HepG2 (cell line): ENCODE data around the gene CLIC2. TPM values are rescaled to one million over a fixed set of nuclear protein-coding genes. Genes with fewer than 3 reads are reported as not detected.
A peak's percentile ranks its signal among the peaks of the same experiment; 100 is the strongest.

Experiments used
- ATAC-seq: fragments of 200-7000 bp; cut with Tn5 transposase; 3 replicates; pipeline ENCODE4 v1.9.1; 2020; ENCODE audit warnings: mild to moderate bottlenecking, moderate library complexity
- BruUV-seq: library from RNA; stranded (reverse); fragments of 400-500 nt; replicated peaks from 2 replicates; lab custom pipeline; 2021; lab: Mats Ljungman, UMichigan
- CTCF ChIA-PET: fragments of 300-600 bp; formaldehyde crosslinking; extraction: SDS; loops from one replicate; lab custom pipeline; 2021; ENCODE audit warnings: low total read pairs, inconsistent platforms, low intra/inter-chr PET ratio; lab: Yijun Ruan, JAX
- POLR2A ChIA-PET: fragments of 350-600 bp; sonication (Branson Sonifier 250); formaldehyde crosslinking; loops from one replicate; lab custom pipeline; 2020; ENCODE audit warnings: antibody characterized with exemption, inconsistent platforms; lab: Yijun Ruan, JAX
- DNase-seq: peaks from one replicate; pipeline ENCODE4 v3.0.0-alpha.2; 2015; ENCODE audit warnings: low spot score
- FAIRE-seq: peaks from 3 replicates; lab custom pipeline; 2011; peaks lifted over from hg19 to GRCh38; lab: Jason Lieb, UNC
- H2AFZ ChIP-seq: one replicate; pipeline ENCODE4 v1.6.1; 2011; ENCODE audit warnings: low read length, inconsistent platforms
- H3K27ac ChIP-seq: fragments of 300-600 bp; 3 replicates; pipeline ENCODE4 v1.8.0; 2011; ENCODE audit warnings: mixed run types, mild to moderate bottlenecking, mixed read lengths, low read length, inconsistent platforms; ENCODE audit not compliant: insufficient read depth; ENCODE audit errors: extremely low read length
- H3K27me3 ChIP-seq, 2 experiments: fragments of 200-600 bp in 1 of 2; 2 replicates in 1 of 2; 3 replicates in 1 of 2; pipeline versions ENCODE4 v1.6.0 to v1.8.0; 2011; ENCODE audit warnings: low read length in 2 of 2, mild to moderate bottlenecking in 2 of 2, moderate library complexity in 2 of 2, inconsistent platforms in 1 of 2; ENCODE audit not compliant: insufficient read depth in 2 of 2, control insufficient read depth in 1 of 2
- H3K36me3 ChIP-seq, 2 experiments: fragments of 200-600 bp in 1 of 2; replicated peaks in 1 of 2; 2 replicates in 1 of 2; 3 replicates in 1 of 2; pipeline versions ENCODE4 v1.5.1 to v1.8.0; 2011; ENCODE audit warnings: low read length in 2 of 2, inconsistent platforms in 1 of 2; ENCODE audit not compliant: insufficient read depth in 2 of 2, control insufficient read depth in 1 of 2
- H3K4me1 ChIP-seq: 2 replicates; pipeline ENCODE4 v1.5.1; 2012; ENCODE audit warnings: low read length, inconsistent platforms; ENCODE audit not compliant: insufficient read depth
- H3K4me2 ChIP-seq: 2 replicates; pipeline ENCODE4 v1.6.0; 2011; ENCODE audit warnings: low read depth, low read length, inconsistent platforms
- H3K4me3 ChIP-seq, 3 experiments: fragments of 200-600 bp in 1 of 3; sonication (generic), shearing (Covaris generic) in 1 of 3; replicated peaks in 1 of 3; 2 replicates each; pipeline ENCODE4 v1.5.1; 2011 to 2016; ENCODE audit warnings: low read length in 3 of 3, inconsistent platforms in 2 of 3, low read depth in 2 of 3, mild to moderate bottlenecking in 2 of 3, control low read depth in 1 of 3, mixed read lengths in 1 of 3; ENCODE audit not compliant: insufficient read depth in 1 of 3
- H3K79me2 ChIP-seq: one replicate; pipeline ENCODE4 v1.6.1; 2011; ENCODE audit warnings: low read length, inconsistent platforms; ENCODE audit not compliant: insufficient read depth
- H3K9ac ChIP-seq: 2 replicates; pipeline ENCODE4 v1.6.0; 2011; ENCODE audit warnings: mild to moderate bottlenecking, low read depth, low read length, inconsistent platforms; ENCODE audit not compliant: insufficient read depth
- H3K9me3 ChIP-seq: 2 replicates; pipeline ENCODE4 v1.5.1; 2012; ENCODE audit warnings: mild to moderate bottlenecking, low read length
- H4K20me1 ChIP-seq: 2 replicates; pipeline ENCODE4 v1.6.0; 2011; ENCODE audit warnings: inconsistent platforms, mild to moderate bottlenecking, low read length, moderate library complexity; ENCODE audit not compliant: insufficient read depth
- ATRX ChIP-seq: sonication (generic); formaldehyde crosslinking; IDR thresholded peaks from 2 replicates; pipeline ENCODE4 v1.4.0; 2020; ENCODE audit warnings: missing genetic modification reagents, borderline replicate concordance
- CENPT ChIP-seq: sonication (generic); formaldehyde crosslinking; IDR thresholded peaks from 2 replicates; pipeline ENCODE4 v1.8.0; 2022; ENCODE audit warnings: low read depth, mild to moderate bottlenecking, moderate library complexity, missing genetic modification reagents
- CREM ChIP-seq, 2 experiments: sonication (generic) in 1 of 2; formaldehyde crosslinking in 1 of 2; IDR thresholded peaks; 2 replicates each; pipeline versions ENCODE4 v1.4.0 to v1.6.1; 2016 to 2020; ENCODE audit warnings: antibody characterized with exemption in 1 of 2, mild to moderate bottlenecking in 1 of 2, missing genetic modification reagents in 1 of 2
- E2F2 ChIP-seq: sonication (generic); formaldehyde crosslinking; IDR thresholded peaks from 2 replicates; pipeline ENCODE4 v1.4.0; 2020; ENCODE audit warnings: missing genetic modification reagents, borderline replicate concordance
- NFIB ChIP-seq: sonication (generic); formaldehyde crosslinking; IDR thresholded peaks from 2 replicates; pipeline ENCODE4 v1.9.0; 2021; ENCODE audit warnings: missing genetic modification reagents, mild to moderate bottlenecking, borderline replicate concordance
- PAX8 ChIP-seq: sonication (generic); formaldehyde crosslinking; IDR thresholded peaks from 2 replicates; pipeline ENCODE4 v1.8.0; 2022; ENCODE audit warnings: mild to moderate bottlenecking, missing genetic modification reagents, borderline replicate concordance
- ZBTB7B ChIP-seq: sonication (generic); formaldehyde crosslinking; IDR thresholded peaks from 2 replicates; pipeline ENCODE4 v1.4.0; 2020; ENCODE audit warnings: missing genetic modification reagents
- ZBTB8A ChIP-seq: sonication (generic); formaldehyde crosslinking; IDR thresholded peaks from 2 replicates; pipeline ENCODE4 v1.4.0; 2020; ENCODE audit warnings: mild to moderate bottlenecking, low read depth, missing genetic modification reagents, borderline replicate concordance
- ZNF225 ChIP-seq: sonication (generic); formaldehyde crosslinking; IDR thresholded peaks from 2 replicates; pipeline ENCODE4 v1.4.0; 2020; ENCODE audit warnings: mild to moderate bottlenecking, missing genetic modification reagents
- ZNF3 ChIP-seq: IDR thresholded peaks from 2 replicates; pipeline ENCODE4 v1.7.0; 2017; ENCODE audit warnings: inconsistent platforms
- ZNF30 ChIP-seq: sonication (generic); formaldehyde crosslinking; IDR thresholded peaks from 2 replicates; pipeline ENCODE4 v1.5.0; 2020; ENCODE audit warnings: mild to moderate bottlenecking, missing genetic modification reagents
- ZNF326 ChIP-seq: sonication (generic); formaldehyde crosslinking; IDR thresholded peaks from 2 replicates; pipeline ENCODE4 v1.4.0; 2020; ENCODE audit warnings: missing genetic modification reagents, borderline replicate concordance
- ZNF790 ChIP-seq: sonication (generic); formaldehyde crosslinking; IDR thresholded peaks from 2 replicates; pipeline ENCODE4 v1.8.0; 2022; ENCODE audit warnings: missing genetic modification reagents, mild to moderate bottlenecking, borderline replicate concordance
- ZNF841 ChIP-seq: sonication (generic); formaldehyde crosslinking; IDR thresholded peaks from 2 replicates; pipeline ENCODE4 v1.8.1; 2023; ENCODE audit warnings: missing genetic modification reagents, borderline replicate concordance
- ZSCAN5A ChIP-seq: sonication (generic); formaldehyde crosslinking; IDR thresholded peaks from 2 replicates; pipeline ENCODE4 v1.8.0; 2022; ENCODE audit warnings: mild to moderate bottlenecking, missing genetic modification reagents, borderline replicate concordance
- WGBS: methylation state at CpG from one replicate; pipeline ENCODE4 v1.1.6; 2017; ENCODE audit warnings: low lambda C conversion rate; 5-methylcytosine and 5-hydroxymethylcytosine counted together
- in situ Hi-C: cut with HindIII; loops from 2 replicates; pipeline ENCODE4 v1.10.0; 2017; ENCODE audit warnings: low pct_unique_long_range_greater_than_20kb; ENCODE audit not compliant: extremely low pct_ligation_motif_present
- intact Hi-C: fragments of 100-400 bp; cut with micrococcal nuclease; formaldehyde crosslinking; loops from one replicate; pipeline ENCODE4 v1.10.0; 2022; ENCODE audit not compliant: unreplicated experiment
- polyA plus RNA-seq, 8 experiments: library from polyadenylated mRNA; depleted of rRNA in 3 of 8; stranded (reverse) in 7 of 8; unstranded in 1 of 8; fragments of >200 nt; fragmentation: Illumina TruSeq in 4 of 8; extraction: Trizol in 4 of 8; gene quantifications; 2 replicates each; pipeline versions ENCODE4 v1.2.1 to v1.2.3, GENCODE V29; 2011 to 2016; ENCODE audit warnings: low read depth in 4 of 8, missing spikeins in 1 of 8, mixed read lengths in 1 of 8; ENCODE audit not compliant: insufficient read depth in 1 of 8
- total RNA-seq, 5 experiments: library from RNA; depleted of rRNA; stranded (reverse); fragments of >200 nt; fragmentation: Illumina TruSeq; extraction: Trizol; gene quantifications; 2 replicates each; pipeline ENCODE4 v1.2.3, GENCODE V29; 2016; ENCODE audit warnings: low read depth in 1 of 5

The CLIC2 gene
- total and polyA plus RNA-seq, 2 of the 13 experiments (the other 11 are each of a cell fraction or from before 2014, with no cell fraction given): 0.24 to 0.25 TPM

- no peaks in the 10 kb centered on the region for H3K79me2 ChIP-seq
- FAIRE-seq (no peak), ATAC-seq (no peak), DNase-seq (no peak)
- TF ChIP-seq ATRX (CRISPR knock-in tag) (no peak), ZBTB8A (CRISPR knock-in tag) (no peak), ZNF3 (no peak), ZNF30 (no peak), ZNF326 (no peak), ZNF225 (CRISPR knock-in tag) (no peak), NFIB (CRISPR knock-in tag) (no peak), CENPT (CRISPR knock-in tag) (no peak), ZNF841 (CRISPR knock-in tag) (no peak)
- H3K9me3 ChIP-seq: no peaks in the 10 kb centered on the region
- intact Hi-C loops: no loop called here
- H2AFZ ChIP-seq: no peak overlapping the region
- no peaks in the 10 kb centered on the region for H4K20me1 ChIP-seq
- CTCF ChIA-PET: no interaction called here
- H3K4me1 ChIP-seq: no peaks in the 10 kb centered on the region
- WGBS: 73% methylated on average over 4 of the region's 4 CpGs
- in situ Hi-C loops: no loop called here
- no peaks in the 10 kb centered on the region for H3K36me3 ChIP-seq
- H3K4me3 ChIP-seq: no peak overlapping the region
- H3K9ac ChIP-seq: no peak overlapping the region
- no peak overlapping the region for H3K4me2 ChIP-seq
- no peaks in the 10 kb centered on the region for H3K27me3 ChIP-seq
- no peak overlapping the region for H3K27ac ChIP-seq
- POLR2A ChIA-PET: no interaction called here
- BruUV-seq: no TSS peak
These were observed 86.9 kb downstream of the CLIC2 start for GRCh38 chrX:155247497-155247896.

- H3K9ac ChIP-seq: no peak overlapping the region
- no peak for ATAC-seq
- intact Hi-C loops: no loop called here
- H3K27me3 ChIP-seq: no peaks in the 10 kb centered on the region
- in situ Hi-C loops: no loop called here
- H3K27ac ChIP-seq: no peak overlapping the region
- ChIA-PET CTCF (no interaction called here), POLR2A (interaction anchor here (1.2 kb wide), 1 partner anchor 31 kb away, joined by 3 read pairs; the partner anchor contains the start of gene VBP1)
- H3K9me3 ChIP-seq: no peaks in the 10 kb centered on the region
- H4K20me1 ChIP-seq: no peaks in the 10 kb centered on the region
- peak; percentile 30 for FAIRE-seq
- H3K4me2 ChIP-seq: no peak overlapping the region
- no peak overlapping the region for H2AFZ ChIP-seq
- no peak overlapping the region for H3K4me3 ChIP-seq
- no peaks in the 10 kb centered on the region for H3K4me1 ChIP-seq
- WGBS: 91% methylated on average over 1 of the region's 1 CpG
- no peak for DNase-seq
- H3K79me2 ChIP-seq: no peaks in the 10 kb centered on the region
- no peaks in the 10 kb centered on the region for H3K36me3 ChIP-seq
- no TSS peak for BruUV-seq
- TF ChIP-seq E2F2: no peak
- TF ChIP-seq ZNF790: no peak
- no peak for TF ChIP-seq ZSCAN5A
- no peak for TF ChIP-seq PAX8
- TF ChIP-seq ZBTB7B (CRISPR knock-in tag): no peak
- TF ChIP-seq CENPT (CRISPR knock-in tag): no peak
- no peak for TF ChIP-seq CREM (IDR thresholded peaks at IDR 0.05)
- TF ChIP-seq CREM (CRISPR knock-in tag; IDR thresholded peaks at IDR 0.05): no peak
These were observed 87.7 kb downstream of the CLIC2 start for GRCh38 chrX:155246748-155247147.
